Urothelium cell line (cell line): Measurements from ENCODE around the gene ADAMTS17.

Experiments used
- DNase-seq: peaks from one replicate; pipeline ENCODE4 v3.0.0; 2011; ENCODE audit warnings: low spot score, mixed read lengths
- FAIRE-seq: peaks from 2 replicates; lab custom pipeline; 2011; peaks lifted over from hg19 to GRCh38; lab: Jason Lieb, UNC

ADAMTS17 gene

DNA sequence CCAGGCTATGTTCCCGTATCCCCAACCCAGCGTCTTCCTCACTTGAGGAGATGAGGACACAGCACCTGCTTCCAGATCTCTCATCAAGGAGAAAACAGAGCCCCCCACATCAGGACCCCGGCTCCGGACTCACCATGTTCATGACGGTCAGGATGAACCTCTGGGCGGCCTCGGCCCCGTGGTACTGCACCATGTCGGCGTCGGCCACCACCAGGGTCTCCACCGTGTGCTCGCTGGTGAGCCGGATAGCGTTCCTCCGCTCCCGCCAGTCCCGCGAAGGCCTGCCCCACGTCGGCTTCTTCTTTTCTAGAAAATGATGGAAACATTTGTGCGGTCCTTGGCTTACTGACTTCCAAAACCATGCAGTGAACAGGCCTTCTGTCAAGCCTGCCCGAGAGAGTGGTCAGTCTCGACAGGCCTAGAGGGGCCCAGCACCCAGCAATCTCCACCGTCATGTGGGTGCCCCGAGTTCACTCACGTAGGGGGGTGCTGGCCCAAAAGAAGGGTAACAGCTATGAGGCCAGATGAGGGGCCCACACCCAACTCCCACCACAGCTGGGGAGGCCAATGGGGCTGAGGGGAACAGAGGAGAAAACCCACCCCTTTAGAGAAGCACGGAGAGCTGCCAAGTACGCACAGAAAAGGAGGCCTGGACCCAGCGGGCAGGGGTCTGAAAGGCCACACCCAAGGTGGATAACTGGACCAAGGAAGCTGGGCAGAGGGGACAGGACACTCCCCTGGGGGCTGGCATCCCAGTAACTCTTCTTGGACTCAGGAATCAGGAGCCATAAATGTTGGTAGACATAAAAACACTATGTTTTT lies 60.5 kb downstream of the ADAMTS17 start:
- DNase-seq (no peak), FAIRE-seq (no peak)

DNA sequence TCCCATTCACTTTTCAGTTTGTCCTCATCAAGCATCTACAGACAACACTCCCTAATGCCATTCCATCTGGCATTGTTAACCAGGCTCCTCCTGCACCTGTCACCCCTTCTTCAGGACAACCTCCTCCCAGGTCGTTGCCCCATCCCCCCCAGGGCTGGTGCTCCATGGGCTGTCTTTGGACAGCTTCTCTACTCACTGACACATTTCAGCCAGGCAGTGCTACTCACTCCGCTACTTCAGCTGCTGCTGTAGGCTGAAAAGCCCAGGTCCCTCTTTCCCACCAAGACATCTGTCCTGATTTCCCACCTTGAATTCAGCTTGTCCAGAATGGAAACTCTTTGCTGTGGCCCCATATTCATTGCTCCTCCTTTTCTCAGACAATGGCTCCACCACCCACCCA lies 61.9 kb downstream of the ADAMTS17 start:
- FAIRE-seq = no peak

DNA sequence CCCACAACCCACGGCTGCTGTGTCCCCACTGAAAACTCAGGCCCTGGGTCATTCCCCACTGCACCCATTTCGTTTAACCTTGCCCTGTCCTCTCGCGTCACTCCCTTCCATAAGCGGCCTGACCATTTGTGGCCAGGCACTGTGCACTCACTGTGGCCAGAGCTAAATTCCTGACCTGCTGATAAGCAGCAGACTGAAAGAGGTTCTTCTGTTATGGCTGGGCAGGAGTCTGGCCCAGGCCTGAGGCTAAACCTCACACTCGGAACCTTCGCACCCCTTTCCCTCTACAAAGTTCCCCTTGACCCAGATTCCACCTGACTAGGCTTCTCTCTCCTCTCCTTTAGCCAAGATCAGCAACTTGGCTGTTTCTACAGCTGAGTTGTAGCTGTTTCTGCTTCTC lies 62.3 kb downstream of the ADAMTS17 start:
- DNase-seq = peak; percentile 1

More for the DNA sequence above, 61.9 kb downstream of the ADAMTS17 start:
- no peak for DNase-seq

DNA sequence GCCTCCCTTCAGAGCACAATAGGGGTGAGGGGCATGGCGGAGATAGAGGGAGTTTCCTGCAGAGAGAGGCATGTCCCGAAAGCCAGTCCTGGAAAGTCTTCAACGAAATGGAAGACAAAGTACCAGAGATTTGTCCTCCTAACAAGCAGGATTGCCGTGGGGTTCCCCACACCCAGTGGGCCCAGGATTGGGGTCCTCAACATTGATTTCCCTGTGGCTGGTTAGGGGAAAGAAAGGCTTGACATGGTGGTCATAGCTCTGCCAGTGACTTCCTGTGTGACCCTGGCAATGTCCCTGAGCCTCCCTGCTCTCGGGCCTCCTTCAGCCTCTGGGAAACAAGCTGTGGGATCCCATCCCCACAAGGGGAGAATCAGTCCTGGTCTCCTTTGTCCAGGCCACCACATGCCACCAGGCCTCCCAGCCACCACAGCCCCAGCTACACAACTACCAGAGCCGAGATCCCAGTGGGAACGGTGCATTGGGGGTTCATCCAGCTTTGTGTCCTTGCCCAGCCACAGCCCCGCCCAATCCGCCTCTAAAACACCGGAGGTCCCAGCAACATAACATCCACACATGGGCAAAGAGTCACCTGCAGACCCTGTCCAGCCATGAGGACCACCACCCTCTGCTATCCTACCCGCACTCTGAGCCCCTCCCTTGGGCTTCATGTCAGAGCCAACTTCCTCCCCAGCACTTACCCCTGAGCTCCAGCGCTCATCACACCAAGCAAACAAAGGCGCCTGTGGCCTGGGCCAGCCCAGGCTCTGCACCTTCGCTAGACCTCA lies 63.0 kb downstream of the ADAMTS17 start:
- DNase-seq (no peak), FAIRE-seq (no peak)

More for the DNA sequence above, 62.3 kb downstream of the ADAMTS17 start:
- FAIRE-seq = no peak

DNA sequence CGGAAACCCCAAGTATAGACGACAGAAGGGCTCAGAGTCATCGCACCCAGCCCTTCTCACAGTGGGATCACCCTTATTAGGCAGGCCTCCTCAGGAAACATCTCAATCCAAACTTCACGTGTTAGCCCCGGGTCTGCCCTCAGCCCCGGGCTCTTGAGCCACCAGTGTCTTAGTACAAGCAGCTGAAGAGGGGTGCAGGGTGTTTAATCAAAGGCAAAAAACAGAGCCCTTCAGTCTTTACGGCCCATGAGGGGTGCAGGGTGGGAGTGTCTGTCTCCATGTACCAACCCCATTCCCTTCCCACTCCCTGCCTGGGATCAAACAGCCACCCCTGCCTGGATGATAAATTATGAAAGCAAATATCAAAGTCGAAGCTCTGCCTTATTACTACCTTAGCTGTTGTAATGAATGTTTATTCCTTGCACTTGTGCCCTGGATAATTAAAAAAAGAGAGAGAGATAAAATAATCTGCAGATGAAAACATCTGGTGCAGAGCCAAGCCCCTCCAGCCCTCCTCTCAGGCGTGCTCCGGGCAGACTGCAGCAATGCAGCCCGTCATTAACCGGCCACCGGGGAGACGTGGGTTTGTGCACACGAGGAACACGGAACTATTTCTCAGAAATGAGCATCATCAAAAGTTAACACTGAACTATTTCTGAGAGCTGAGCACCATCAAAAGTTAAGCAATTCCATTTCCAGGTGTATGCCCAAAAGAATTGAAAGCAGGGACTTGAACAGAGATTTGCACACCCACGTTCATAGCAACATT lies 64.5 kb downstream of the ADAMTS17 start:
- DNase-seq = no peak
- FAIRE-seq = no peak

DNA sequence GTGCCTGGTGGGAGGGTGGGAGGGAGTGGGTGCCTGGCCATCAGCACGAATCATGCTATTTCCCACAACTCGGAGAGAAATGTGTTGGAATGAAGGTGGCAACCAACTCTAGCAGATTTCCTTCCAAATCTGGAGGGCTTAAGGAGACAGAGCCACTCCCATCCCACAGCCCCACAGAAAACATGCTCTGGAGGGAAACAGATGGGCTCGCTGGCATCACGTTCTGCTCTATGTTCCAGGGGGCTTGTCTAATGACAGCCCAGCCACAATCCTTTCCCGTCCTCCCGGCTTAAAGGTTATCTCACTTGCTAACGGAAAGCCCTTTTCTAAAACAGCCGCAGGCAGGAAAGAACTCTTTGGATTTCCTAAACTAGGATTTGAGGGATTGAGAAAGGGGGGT lies 65.3 kb downstream of the ADAMTS17 start:
- FAIRE-seq (no peak), DNase-seq (no peak)

DNA sequence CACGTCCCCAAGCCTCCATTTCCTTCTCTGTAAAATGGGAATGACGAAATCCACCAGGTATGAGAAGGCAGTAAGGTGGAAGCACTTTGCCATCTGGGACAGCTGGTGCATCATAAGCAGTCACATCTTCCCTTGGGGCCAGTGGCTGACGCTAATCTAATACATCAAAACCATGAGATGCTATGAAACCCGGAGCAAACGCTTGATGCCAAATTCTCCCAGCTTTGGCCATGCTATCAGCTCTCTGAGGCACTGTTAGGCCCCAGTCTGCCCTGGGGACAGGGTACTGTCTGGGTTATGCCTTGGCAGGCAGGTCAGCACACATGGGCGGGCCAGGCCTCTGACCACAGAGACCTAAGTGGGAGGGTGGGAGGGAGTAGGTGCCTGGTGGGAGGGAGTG lies 66.1 kb downstream of the ADAMTS17 start:
- FAIRE-seq (no peak), DNase-seq (no peak)

DNA sequence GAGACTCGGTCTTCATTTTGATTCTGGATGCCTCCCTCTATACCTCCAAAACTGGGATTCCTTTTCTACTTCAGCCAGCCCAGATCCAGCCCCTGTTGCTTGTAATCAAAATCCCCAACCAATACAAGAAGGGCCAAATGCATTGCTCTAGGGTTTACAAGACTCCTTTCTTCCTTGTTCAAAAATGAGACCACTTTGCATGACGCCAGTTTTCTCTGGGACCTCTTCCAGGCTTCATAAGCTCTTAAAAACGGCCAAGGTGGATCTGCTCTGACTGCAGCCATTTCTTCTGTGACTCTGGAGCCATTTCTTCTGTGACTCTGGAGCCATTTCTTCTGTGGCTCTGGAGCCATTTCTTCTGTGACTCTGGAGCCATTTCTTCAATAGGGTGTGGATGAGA lies 71.9 kb downstream of the ADAMTS17 start:
- no peak for DNase-seq
- FAIRE-seq = no peak

DNA sequence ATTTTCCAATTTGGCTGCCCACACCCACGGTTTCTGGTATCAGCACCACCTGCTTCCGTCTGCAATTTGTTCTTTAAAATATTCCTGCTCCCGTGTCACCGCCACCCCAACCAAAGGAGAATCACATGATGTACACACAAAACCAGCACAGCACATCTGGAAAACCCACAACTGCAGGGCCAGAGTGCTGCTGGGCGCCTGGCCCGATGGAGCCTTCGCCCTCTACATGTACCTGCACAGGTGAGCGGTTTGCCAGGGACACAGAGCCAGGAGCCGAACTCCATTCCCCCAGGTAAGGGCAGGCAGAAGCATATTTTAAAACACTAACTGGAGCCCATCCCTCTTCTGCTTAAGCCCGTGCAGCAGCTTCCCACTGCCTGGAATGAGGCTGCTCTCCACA lies 75.6 kb downstream of the ADAMTS17 start:
- FAIRE-seq = no peak
- DNase-seq = no peak

DNA sequence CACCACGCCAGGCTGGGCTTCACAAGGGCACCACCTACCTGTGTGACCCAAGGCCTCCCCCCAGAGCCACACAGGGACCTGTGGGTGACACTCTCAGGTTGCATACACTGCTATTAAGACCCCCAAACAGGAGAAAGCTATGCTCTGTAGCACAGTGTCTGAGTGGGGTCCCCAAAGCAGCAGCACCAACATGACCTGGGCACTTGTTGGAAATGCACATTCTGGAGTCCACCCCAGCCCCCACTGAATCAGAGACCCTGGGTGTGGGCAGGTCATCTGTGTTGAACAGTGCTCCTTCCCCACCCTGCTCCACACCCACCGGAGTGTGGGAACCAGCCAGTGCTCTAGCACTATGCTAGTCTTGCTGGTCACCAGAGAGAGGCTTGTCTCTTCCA lies 76.1 kb downstream of the ADAMTS17 start:
- no peak for FAIRE-seq
- no peak for DNase-seq

DNA sequence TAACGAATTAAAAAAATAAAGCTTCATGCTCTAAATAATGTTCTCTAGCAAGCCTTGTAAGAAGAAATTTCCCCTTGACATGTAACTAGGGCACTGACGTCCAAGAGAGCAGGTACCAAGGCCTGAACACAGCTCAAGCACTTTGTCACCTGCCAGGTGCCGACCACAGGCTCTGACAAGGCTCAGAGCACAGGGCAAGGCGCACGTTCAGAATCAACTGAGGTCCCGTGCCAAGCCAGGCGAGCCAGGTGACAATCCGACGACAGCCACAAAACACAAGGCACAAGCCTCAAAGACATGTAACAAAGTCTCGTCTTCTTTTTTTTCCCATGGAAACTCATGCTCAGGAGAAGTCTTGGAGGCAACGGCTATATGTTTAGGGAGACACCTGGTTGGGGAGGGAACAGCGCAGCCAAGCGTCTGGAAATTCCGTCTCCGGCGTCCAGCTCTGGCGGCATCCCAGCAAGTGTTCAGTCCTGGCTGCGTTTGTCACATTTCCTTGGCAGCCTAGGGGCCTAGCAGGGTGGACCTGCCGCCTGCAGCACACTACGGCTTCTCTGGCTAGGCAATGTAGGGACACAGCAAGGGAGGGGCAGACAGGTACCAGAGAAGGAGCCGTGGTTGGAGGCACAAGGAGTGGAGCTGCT lies 76.7 kb downstream of the ADAMTS17 start:
- DNase-seq = no peak
- FAIRE-seq = no peak

DNA sequence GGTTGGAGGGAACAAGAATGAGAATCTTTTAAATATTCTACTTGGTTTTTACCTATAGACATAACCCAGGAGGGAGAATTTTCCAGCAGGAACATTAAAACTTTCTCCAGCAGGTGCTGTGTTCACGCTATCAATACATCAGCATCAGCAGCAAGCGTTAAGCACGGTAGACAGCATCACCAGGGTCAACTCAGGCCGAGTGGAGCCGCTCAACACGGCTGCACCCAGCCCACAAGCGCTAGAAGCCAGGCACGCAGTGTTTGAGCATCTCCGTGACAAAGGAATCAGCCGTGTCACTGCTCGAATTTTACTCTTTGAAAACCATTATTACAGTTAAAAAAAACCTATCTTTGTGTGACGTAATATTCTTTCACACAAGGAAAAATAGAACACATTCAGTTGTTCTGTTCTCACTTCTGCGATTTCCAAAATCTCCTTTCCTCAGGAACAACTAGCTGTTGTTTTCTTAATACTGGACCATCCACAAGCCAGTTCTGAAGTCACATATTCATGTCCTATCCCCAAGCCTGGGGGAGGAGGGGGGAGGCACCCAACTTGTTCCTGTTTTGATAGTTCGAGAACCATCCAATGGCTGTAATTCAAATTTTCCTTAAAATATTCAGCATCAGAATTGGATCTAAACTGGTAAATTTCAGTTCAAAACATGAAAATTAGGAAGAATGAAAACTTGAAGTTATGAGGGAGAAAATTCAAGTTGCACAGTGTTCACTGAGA lies 77.9 kb downstream of the ADAMTS17 start:
- DNase-seq = no peak

DNA sequence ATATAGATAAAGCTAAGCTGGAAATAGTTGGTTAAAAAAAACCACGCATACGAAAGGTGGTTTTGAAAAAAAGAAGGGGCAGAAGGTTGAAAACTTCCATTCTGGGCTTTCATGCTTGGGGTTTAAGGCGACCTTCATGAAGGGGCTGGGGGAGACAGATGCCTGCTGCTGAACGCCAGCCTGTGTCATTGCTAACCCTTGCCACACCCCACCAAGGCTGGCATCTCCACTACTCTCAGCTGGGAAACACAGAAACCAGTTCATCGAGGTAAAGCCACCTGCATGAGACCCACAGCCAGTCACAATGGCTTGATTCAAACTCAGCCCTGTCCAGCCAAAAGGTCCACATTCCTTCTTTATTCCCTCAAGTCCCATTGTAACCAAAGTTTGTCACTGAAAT lies 78.7 kb downstream of the ADAMTS17 start:
- FAIRE-seq = no peak
- DNase-seq = no peak

More for the DNA sequence above, 77.9 kb downstream of the ADAMTS17 start:
- no peak for FAIRE-seq

DNA sequence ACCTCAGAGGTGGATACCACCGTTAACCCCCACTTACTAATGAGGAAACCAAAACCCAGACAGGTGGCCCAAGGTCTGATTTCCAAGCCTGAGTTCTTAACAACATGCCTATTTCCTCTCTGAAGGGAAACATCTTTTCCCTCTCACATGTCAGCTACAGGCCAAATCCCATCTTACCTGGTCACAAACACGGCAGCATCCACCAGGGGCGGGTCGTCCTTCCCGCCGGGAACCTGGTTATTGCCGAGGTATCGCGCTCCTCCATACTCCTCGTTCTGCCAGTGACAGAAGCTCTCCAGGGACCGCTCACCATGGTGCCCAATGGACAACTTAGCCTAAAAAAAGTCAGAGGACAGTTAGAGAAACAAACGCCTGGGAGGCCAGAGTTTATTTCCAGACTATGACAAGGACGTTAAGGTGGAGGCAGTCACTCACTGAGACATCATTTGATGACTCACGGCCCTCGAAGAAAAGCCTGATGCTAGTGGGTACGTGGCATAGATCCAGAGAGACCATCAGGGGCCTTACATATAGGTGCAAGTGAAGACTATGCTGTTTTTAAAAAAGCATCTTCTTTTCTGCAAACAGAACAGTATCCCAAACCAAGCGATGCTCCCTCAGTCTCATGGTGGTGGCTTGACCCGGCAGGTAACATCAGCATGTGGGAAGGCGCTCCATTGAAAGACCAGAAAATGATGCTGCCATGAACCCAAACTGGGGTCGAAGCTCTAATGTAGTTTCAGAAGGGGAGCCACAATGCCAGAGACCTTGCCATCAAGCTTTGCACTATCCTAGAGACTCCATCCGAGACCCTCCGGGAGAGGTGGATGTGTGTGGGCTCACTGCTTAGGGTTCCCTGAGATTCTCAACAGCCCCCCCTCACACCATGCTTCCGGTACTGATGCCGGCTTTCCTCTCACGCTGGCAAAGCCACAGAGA lies 80.2 kb downstream of the ADAMTS17 start:
- DNase-seq (no peak), FAIRE-seq (no peak)

DNA sequence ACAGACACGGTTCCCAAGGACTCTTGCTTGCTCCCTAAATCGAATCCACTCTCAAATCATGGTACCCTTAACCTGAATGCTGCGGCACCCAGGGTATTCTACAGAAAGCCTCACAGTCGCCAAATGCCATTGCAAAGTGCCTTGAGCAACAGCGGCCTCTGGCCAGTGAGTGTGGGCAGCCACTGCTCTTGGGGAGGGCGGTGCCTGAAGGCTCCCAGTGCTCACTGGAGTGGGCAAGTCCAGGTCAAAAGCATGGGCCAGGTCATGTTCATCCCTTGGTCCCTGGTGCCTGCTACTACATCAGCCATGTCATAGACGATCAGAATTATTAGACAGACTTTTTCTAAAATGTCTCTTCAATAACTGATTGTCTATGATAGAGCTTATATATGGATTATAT lies 82.5 kb downstream of the ADAMTS17 start:
- no peak for DNase-seq
- FAIRE-seq = no peak

DNA sequence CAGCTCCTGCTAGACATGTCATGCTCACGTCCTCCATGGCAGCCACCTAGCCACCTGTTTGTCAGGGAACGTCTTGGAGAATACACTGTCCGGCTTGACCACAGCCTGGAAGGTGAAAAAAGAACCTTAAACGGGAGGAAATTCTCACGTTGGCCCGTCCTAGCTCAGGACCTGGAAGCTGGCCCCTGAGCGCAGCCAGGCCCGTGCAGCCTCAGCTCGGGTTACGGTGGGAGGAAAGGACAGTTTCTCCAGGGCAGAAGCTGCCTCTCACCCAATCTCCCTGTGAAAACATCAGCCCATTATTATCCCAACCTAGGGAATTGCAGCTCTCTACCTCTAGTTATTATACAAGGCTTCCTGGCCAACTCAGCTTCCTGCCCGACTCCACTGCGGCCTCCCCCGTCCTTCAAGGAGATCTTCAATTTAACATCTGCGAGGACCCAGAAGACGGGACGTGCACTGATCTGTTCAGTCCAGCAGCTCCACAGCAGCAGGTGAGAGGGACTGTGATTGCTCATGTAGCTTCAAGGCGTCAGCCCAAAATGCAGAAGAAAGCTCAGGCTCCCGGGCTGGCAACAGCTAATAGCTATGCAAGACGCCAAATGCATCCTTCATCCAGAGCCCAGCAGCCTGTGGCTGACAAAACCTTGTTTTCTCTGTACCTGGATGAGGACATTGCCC lies 84.7 kb downstream of the ADAMTS17 start:
- no peak for FAIRE-seq
- no peak for DNase-seq

DNA sequence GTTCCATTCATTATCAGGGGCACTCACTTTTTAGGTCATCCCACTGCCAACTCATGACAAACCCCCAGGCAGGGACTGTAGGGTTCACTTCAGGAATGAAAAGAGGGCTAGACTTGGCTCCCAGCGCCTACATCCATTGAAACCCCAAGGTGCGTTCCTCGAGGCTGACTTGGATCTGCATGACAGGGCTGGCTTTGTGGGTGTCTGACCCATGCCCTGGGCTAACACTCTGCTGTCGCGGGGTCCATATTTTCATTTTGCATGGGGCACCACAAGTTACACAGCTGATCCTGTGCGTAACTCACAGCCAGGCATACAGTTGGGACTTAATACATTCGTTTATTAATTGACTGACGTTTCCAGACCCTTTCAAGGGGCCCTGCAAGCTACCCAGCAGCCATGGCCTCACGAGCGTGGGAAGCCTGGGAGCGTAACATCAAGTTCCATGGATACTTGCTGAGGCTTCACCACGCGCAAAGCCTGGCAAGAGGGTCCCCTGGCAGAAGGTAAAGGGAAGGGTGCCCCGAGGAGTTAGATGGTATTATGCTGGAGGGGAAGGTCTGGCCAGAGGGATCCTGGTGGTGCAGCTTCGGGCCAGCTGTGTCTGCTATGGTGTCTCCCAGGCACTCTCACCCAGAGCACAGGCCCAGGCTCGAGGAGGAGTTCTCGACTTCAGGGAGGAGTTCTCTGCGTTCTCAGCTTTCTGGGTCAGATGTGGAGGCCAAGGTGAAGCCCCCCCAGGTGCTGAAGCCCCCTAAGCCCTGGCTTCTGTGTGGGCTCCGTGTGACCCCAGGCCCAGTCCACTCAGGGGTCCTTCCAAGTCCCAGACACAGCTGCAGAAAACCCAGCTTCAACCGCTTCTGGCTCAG lies 85.4 kb downstream of the ADAMTS17 start:
- no peak for FAIRE-seq
- DNase-seq = no peak

DNA sequence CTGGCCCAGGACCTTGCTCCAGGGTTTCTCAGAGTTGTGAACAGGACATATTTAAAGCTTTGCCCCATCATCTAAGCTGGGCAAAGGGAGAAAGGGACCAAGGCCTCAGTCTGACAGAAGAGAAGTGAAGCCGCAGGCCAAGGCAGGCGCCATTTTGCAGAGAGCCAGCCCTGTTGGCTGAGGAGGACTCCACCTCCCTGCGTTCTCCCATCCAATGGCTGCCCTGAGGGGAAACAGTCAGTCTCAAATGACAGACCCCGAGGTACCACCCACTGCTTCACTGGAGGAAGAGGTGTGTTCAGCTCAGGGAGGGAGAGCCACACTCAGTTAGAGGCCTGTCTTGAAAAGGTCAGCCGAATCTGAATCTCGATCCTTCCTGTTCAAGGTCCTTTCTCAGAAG lies 86.1 kb downstream of the ADAMTS17 start:
- FAIRE-seq (no peak), DNase-seq (no peak)
